OCI-LY3 (cell line): ENCODE measurements around the gene SHC3.

Source experiments
- H2AFZ ChIP-seq: fragments of 200-600, 300-600 bp; shearing (Covaris generic); 2 replicates; pipeline ENCODE4 v1.6.0; 2014; ENCODE audit warnings: antibody characterized with exemption, low read depth, low read length
- H3K27ac ChIP-seq: fragments of 200-600, 300-600 bp; sonication (generic); 2 replicates; pipeline ENCODE4 v1.5.1; 2014; ENCODE audit warnings: mild to moderate bottlenecking, low read length, moderate library complexity, mixed read lengths
- H3K27me3 ChIP-seq: fragments of 200-600, 300-600 bp; sonication (generic); 2 replicates; pipeline ENCODE4 v1.6.1; 2014; ENCODE audit warnings: low read depth, low read length, mixed read lengths
- H3K36me3 ChIP-seq: fragments of 200-600, 300-600 bp; sonication (generic); replicated peaks from 2 replicates; pipeline ENCODE3; 2014; ENCODE audit warnings: low read depth, low read length, mixed read lengths
- H3K4me1 ChIP-seq: fragments of 300-600, 200-600 bp; sonication (generic); 2 replicates; pipeline ENCODE4 v1.6.1; 2014; ENCODE audit warnings: low read length, mixed read lengths
- H3K4me2 ChIP-seq: fragments of 200-600, 300-600 bp; sonication (generic); 2 replicates; pipeline ENCODE4 v1.6.1; 2014; ENCODE audit warnings: low read length, mixed read lengths
- H3K4me3 ChIP-seq: fragments of 300-600, 200-600 bp; sonication (generic); 2 replicates; pipeline ENCODE4 v1.5.1; 2014; ENCODE audit warnings: antibody characterized with exemption, mild to moderate bottlenecking, low read length, moderate library complexity
- H3K79me2 ChIP-seq: fragments of 300-600, 200-600 bp; shearing (Covaris generic); 2 replicates; pipeline ENCODE4 v1.6.1; 2014; ENCODE audit warnings: mild to moderate bottlenecking, low read length, mixed read lengths
- H3K9ac ChIP-seq: fragments of 300-600, 200-600 bp; shearing (Covaris generic); 2 replicates; pipeline ENCODE4 v1.6.0; 2014; ENCODE audit warnings: mild to moderate bottlenecking, low read length, moderate library complexity
- H3K9me3 ChIP-seq: fragments of 200-600, 300-600 bp; shearing (Covaris generic); 2 replicates; pipeline ENCODE4 v1.6.1; 2014; ENCODE audit warnings: low read length, mixed read lengths; ENCODE audit not compliant: insufficient read depth
- H4K20me1 ChIP-seq: fragments of 200-600, 300-600 bp; sonication (generic); 2 replicates; pipeline ENCODE4 v1.6.1; 2016; ENCODE audit warnings: low read length, mixed read lengths; ENCODE audit not compliant: insufficient read depth
- EZH2phosphoT487 ChIP-seq: fragments of 200-600 bp; shearing (Covaris generic); IDR thresholded peaks from 2 replicates; pipeline ENCODE4 v1.6.1; 2018; ENCODE audit warnings: antibody characterized with exemption, mixed run types, low read depth
- TF ChIP-seq, protein P1 (sequence below): fragments of 200-600, 300-600 bp; sonication (generic); IDR thresholded peaks from 2 replicates; pipeline ENCODE4 v1.5.1; 2014; ENCODE audit warnings: antibody characterized with exemption, low read length, low read depth

SHC3 gene

DNA sequence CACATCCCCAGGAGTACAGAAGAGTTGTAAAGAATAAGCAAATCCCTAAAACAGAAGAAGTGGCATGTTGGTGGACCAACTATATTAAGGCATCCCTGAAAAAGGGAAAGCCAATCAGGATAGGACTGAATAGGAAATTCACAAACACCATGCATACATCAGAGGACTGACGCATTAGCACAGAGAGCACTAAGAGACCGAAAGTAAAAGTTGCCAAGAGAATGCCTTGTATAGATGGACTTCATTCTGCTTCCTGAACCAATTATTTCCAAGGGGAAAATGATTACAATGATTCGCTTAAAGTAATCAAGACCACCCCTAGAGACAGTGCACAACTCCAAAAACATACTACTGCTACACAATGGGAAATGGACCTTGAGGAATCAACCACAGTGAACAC lies 33.5 kb downstream of the SHC3 start:
- peaks cover 7% of the 10 kb centered on the region for H3K4me1 ChIP-seq
- H3K4me2 ChIP-seq, result no peak overlapping the region
- H3K4me3 ChIP-seq, result no peak overlapping the region
- no peaks in the 10 kb centered on the region for H3K79me2 ChIP-seq
- H3K27ac ChIP-seq, result no peak overlapping the region
- H3K9me3 ChIP-seq, result no peaks in the 10 kb centered on the region
- no peak overlapping the region for H3K9ac ChIP-seq
- H4K20me1 ChIP-seq, result no peaks in the 10 kb centered on the region
- no peak overlapping the region for H2AFZ ChIP-seq
- H3K27me3 ChIP-seq, result no peaks in the 10 kb centered on the region
- TF ChIP-seq, protein P1, sequence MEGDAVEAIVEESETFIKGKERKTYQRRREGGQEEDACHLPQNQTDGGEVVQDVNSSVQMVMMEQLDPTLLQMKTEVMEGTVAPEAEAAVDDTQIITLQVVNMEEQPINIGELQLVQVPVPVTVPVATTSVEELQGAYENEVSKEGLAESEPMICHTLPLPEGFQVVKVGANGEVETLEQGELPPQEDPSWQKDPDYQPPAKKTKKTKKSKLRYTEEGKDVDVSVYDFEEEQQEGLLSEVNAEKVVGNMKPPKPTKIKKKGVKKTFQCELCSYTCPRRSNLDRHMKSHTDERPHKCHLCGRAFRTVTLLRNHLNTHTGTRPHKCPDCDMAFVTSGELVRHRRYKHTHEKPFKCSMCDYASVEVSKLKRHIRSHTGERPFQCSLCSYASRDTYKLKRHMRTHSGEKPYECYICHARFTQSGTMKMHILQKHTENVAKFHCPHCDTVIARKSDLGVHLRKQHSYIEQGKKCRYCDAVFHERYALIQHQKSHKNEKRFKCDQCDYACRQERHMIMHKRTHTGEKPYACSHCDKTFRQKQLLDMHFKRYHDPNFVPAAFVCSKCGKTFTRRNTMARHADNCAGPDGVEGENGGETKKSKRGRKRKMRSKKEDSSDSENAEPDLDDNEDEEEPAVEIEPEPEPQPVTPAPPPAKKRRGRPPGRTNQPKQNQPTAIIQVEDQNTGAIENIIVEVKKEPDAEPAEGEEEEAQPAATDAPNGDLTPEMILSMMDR, result no peak
- TF ChIP-seq EZH2phosphoT487, result no peak
- H3K36me3 ChIP-seq, result no peaks in the 10 kb centered on the region

DNA sequence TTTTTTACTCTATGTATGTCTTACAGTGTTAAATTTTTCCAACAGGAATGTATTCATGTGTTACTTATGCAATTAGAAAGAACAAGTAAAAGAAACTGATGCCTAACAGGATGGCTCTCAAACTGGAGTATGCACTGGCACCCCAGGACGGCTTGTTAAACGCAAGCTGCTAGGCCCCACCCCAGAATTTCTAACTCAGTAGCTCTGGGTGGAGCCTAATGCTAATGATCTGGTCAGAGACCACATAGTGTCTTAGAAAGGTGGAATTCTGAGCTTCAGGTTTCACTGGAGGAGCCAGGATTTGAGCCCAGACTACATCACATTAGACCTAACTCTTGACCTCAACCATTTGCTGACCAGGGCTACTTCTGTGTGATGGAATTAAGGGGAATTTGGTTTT lies 34.4 kb downstream of the SHC3 start:
- Histone ChIP-seq H3K4me1 (peaks cover under 1% of the 10 kb centered on the region; the same call in 1 of the 2 replicates), H3K27me3 (no peaks in the 10 kb centered on the region), H2AFZ (no peak overlapping the region), H3K36me3 (no peaks in the 10 kb centered on the region), H3K9me3 (no peaks in the 10 kb centered on the region), H3K4me2 (no peak overlapping the region), H3K4me3 (no peak overlapping the region), H3K9ac (no peak overlapping the region), H4K20me1 (no peaks in the 10 kb centered on the region), H3K27ac (no peak overlapping the region), H3K79me2 (no peaks in the 10 kb centered on the region)
- TF ChIP-seq, protein P1, result no peak
- no peak for TF ChIP-seq EZH2phosphoT487

DNA sequence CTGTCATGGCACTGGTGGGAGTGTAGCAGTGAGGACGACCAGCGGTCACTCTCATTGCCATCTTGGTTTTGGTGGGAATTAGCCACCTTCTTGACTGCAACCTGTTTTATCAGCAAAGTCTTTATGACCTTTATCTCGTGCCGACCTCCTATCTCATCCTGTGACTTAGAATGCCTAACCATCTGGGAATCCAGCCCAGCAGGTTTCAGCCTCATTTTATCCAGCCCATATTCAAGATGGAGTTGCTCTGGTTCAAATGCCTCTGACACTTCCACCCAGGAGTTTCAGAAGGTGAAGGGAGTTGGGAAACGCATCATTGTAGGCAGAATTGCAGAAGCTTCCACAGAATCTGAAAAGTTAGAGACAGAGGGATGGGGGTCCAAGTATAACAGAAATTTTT lies 35.4 kb downstream of the SHC3 start:
- Histone ChIP-seq H3K36me3 (no peaks in the 10 kb centered on the region), H3K79me2 (no peaks in the 10 kb centered on the region), H2AFZ (no peak overlapping the region), H3K9ac (no peak overlapping the region), H3K27me3 (no peaks in the 10 kb centered on the region), H3K9me3 (no peaks in the 10 kb centered on the region), H3K4me1 (no peaks in the 10 kb centered on the region), H4K20me1 (no peaks in the 10 kb centered on the region), H3K27ac (no peak overlapping the region), H3K4me3 (no peak overlapping the region), H3K4me2 (no peak overlapping the region)
- TF ChIP-seq, protein P1, result no peak
- no peak for TF ChIP-seq EZH2phosphoT487

DNA sequence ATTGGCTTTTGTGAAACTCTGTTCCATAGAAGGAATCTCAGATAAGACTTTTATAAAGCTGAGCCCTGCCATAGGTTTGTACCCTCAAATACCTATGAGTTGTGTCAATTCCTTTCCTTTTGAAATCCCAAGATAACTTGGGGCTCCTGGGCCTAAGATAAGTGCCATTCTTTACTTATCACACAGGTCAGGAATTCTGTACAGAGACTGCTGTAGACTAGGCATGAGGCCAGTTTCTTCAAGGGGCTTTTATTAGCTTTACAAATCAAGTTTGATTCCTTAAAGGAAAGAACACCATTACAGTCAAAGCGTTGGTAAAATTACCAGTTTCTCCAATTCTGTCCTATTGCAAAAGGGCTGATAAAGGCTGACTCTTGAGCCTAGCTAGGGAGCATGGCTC lies 39.2 kb downstream of the SHC3 start:
- TF ChIP-seq, protein P1, result no peak
- no peak for TF ChIP-seq EZH2phosphoT487
- H3K9me3 ChIP-seq, result no peaks in the 10 kb centered on the region
- no peaks in the 10 kb centered on the region for H4K20me1 ChIP-seq
- H3K27ac ChIP-seq, result no peak overlapping the region
- H3K4me3 ChIP-seq, result no peak overlapping the region
- H3K4me1 ChIP-seq, result no peaks in the 10 kb centered on the region
- no peaks in the 10 kb centered on the region for H3K27me3 ChIP-seq
- H2AFZ ChIP-seq, result no peak overlapping the region
- no peaks in the 10 kb centered on the region for H3K79me2 ChIP-seq
- no peak overlapping the region for H3K9ac ChIP-seq
- no peaks in the 10 kb centered on the region for H3K36me3 ChIP-seq
- no peak overlapping the region for H3K4me2 ChIP-seq
